KG1 (cell line): Measurements from ENCODE around the gene TRAF1.

Experiments
- DNase-seq: peaks from one replicate; lab custom pipeline; 2025; lab: John Stamatoyannopoulos, UW

The TRAF1 gene

DNA sequence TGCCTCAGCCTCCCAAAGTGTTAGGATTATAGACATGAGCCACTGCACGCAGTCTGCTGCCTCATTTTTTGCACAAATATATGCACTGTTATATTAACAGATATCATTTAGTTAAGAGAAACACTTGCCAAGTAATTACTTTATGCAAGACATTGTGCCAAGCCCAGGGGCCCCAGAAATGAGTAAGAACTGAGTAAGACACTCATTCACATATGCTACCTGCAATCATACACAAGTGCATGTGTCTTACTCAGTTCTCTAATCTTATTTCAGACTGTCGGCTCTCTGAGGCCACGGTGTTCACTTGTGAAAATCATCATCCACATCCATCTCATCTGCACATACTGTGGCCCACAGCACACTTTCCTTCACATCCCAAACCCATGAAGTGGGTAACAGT lies 16.0 kb downstream of the TRAF1 start:
- no peak for DNase-seq

- no peak for DNase-seq
Measured at GRCh38 chr9:120909904-120910303, 16.7 kb downstream of the TRAF1 start.

DNA sequence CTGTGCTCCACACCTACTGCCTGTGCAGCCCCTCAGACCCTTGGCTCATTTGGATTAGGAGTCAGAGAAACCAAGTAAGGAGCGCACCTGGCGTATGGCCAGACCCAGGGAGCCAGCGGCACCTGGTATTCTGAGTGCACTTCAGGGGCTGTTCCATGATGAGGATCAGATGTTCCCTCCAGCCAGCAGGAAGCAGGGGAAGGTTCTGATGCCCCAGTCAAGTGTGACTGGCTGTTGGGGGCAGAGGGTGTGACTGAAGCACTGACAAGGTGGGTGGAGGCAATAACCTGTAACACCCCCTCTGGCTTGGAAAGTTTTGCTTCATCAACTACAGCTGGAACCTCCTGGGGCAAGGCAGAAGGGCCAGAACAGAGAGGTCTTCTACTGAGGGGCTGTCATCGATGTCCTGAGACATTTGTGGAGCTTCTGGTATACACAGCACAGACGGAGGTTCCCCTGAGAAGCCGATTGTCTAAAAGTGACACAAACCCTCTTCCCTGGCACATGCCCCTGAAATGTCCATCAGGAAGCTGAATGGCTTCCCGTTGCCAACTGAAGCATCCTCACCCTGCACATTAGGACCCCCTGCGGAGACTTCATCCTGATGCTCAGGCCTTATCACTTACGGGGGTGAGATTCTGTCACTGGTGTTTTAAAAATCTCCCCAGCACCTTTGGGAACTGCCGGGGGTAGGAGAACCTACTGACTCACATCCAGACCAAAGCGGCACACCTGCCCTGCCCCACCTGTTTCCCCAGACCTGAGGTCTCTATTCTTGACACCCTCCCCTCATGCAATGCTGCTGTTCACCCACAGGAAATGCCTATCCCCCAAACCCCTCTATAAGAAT lies 21.1 kb downstream of the TRAF1 start:
- DNase-seq = no peak

DNA sequence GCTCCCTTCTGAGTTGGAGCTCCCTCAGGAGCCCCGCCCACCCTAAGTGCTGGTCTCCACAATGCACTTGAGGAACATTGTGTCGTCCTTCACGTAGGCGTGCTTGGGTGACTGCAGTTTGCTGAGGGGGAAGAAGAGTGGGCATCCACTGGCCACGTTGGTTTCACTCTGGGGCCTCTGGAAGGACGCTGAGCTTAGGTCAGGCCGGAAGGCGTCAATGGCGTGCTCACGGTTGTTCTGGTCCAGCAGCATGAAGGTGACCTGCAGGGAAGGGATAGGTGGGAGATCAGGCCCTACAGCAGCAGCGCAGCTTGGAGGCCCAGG lies 21.7 kb downstream of the TRAF1 start:
- no peak for DNase-seq

GRCh38 chr9:120904061-120904977 lies 22.3 kb downstream of the TRAF1 start:
- no peak for DNase-seq

DNA sequence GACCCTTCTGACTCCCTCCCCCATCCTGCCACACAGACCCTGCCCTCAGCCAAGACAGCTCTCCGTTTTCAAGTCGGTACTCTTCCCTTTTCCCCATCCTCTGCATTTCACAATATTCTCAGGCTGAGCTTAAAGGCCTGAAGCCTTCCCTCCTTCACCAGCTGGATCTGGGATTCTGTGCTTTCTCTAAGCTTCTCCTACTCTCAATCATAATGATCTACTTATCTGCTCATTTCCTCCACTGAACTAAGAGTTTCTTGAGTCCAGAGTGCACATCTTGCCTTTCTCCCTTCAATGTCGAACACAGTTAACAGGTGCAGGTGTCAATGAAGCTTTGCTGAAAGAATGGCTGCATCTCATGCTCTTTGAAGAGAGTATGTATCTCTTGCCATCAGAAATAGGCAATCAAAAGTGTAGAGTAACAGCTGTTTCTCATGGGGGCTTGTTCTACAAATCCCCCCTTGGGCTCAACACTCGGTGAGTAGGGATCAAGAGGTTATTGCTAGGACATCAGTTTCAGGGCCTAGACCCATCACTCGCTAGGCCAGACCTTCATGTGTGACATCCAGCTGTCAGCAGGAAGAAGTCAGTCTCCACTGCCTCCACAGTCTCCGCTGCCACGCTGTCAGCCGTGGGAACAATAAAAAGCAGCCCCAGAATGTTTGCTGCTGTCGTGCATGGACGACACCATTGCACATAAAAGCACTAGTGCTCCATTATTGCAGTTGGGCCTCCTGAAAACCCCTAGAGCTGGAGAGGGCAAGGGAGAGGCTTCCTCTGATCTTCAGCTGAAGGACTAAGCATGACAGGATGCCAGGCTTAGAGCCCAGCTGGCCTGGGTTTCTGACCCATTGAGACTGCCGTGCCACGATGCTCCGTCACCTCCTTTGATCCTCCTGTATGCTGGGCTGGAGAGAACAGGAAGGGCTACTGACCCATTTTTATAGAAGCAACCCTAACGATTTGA lies 23.7 kb downstream of the TRAF1 start:
- no peak for DNase-seq

DNA sequence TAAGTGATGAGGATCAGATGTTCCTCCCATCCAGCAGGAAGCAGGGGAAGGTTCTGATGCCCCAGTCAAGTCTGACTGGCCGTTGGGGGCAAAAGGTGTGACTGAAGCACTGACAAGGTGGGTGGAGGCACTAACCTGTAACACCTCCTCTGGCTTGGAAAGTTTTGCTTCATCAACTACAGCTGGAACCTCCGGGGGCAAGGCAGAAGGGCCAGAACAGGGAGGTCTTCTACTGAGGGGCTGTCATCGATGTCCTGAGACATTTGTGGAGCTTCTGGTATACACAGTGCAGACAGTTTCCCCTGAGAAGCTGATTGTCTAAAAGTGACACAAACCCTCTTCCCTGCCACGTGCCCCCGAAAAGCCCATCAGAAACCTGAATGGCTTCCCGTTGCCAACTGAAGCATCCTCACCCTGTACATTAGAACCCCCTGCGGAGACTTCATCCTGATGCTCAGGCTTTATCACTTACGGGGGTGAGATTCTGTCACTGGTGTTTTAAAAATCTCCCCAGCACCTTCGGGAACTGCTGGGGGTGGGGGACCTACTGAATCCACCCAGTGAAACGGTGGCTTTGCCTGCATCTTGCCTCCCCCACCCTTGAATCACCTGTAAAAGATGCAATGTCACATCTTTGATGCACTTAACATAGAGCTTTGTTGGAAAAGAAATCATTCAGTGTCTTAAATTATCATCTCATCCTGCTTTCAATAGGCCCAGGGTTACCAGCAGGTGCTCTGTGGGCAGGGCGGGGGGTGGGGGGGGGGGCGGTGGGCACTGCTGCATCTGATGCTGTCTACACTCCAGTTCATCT lies 24.6 kb downstream of the TRAF1 start:
- no peak for DNase-seq

- no peak for DNase-seq
Measured at GRCh38 chr9:120900824-120901223, 25.8 kb downstream of the TRAF1 start.

DNA sequence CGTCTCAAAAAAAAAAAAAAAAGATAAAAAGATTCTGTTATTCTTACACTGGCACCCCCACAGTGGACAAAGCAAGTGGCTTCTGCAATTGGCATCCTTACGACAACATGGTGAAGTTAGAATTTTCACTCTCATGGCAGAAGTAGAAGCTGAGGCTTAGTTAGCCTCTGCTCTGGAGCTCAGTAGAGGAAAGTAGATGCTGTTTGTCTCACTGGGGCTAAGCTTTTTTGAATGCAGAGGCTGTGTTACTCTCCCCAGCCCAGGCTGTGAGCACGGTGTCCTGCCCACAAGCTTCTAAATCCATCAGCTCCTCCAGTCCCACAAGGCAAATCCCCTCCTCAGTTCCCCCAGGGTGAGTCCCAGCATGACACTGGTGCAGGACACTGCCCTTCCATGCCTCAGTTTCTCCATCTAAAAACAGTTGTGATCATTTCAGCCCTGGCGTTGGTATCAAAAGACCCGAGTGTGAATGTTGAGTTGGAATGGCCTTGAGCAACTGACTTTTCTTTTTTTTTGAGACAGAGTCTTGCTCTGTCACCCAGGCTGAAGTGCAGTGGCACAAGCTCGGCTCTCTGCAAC lies 27.0 kb downstream of the TRAF1 start:
- no peak for DNase-seq

GRCh38 chr9:120898396-120898795 lies 28.2 kb downstream of the TRAF1 start:
- no peak for DNase-seq

DNA sequence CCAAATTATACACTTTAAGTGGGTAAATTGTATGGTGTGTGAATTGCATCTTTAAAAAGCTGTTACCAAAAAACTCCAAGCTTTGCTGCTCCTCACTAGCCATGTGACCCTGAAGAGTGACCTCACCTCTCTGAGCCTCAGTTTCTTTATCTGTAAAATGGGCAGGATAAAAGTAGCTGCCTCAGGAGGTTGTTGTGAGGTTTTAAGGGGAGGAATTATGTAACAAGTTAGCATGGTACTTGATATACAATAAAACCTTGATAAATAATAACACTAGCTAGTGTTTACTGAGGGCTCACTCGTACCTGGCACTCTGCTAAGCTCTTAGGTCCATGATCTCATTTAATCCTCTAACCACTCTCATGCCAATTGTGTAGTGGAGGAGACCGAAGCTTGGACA lies 30.6 kb downstream of the TRAF1 start:
- DNase-seq = no peak

GRCh38 chr9:120894321-120895148 lies 32.1 kb downstream of the TRAF1 start:
- DNase-seq = no peak

DNA sequence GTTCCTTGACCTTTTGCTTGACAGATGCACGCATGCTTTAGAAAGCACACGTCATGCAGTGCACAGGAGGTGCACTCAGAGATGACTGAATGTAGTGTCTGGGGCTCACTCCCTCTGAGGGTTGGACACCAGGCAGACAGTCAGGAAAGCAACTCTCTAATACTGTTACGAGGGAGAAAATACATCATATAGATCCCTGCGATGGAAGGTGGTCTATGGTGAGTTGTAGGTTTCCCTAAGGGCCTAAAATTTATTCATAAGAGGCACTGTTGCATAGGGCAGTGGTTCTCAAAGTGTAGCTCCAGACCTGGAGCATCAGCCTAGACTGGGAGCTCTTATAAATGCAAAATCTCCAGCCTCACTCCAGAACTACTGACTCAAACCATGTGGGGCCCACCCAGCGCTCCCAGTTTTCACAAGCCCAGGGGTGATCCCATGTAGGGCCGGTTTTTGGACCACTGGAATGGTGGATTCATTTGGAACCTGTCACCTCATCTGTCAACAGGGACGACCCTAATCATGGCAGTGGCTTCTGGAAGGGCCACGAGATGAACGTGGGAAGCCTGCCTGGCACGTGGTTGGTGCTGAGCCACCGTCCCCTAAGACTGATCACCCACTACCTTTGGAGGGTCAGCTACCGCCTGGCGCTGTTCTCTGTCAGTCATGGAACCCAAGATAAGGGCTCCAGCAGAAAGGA lies 32.8 kb downstream of the TRAF1 start:
- no peak for DNase-seq

GRCh38 chr9:120892748-120893610 lies 33.6 kb downstream of the TRAF1 start:
- peak; percentile 81 for DNase-seq

- no peak for DNase-seq
Measured at GRCh38 chr9:120891884-120892747, 34.5 kb downstream of the TRAF1 start.

GRCh38 chr9:120891245-120891883 lies 35.2 kb downstream of the TRAF1 start:
- no peak for DNase-seq
